ENCODE measurements around the gene WDPCP.

DNA sequence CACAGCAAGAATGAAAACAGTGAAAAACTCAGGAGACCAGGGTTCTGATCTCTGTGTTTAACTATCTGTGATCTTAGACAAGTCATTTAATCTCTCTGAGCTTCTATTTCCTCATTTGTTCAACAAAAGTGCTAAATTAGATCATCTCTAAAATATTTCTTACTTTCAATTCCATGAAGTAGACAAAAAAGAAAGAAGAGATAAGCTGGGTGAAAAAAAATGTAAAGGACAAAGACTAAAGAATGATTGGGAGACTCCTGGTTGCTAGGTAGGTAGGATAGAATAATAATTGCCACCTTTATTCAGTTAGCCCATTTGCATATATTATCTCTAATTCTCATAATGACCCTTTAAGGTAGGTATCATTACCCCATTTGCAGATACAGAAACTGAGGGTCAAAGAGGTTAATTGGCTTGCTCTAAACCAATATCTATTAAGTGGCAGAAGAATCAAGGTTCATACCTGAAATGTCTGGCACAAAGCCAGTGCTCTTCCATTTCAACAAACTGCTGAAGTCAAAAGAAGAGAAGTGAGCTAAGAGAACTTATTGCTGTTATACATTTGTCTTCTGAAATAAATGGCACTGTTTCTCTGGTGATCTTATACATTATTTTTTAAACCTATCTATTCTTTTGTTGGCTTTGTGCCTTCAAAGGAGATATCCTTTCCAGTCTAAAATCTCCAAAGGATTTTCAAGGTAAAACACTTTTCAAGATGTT, 395.9 kb downstream of the WDPCP start:
- no peak for TF ChIP-seq CTCF (IDR thresholded peaks at IDR 0.05)
- TF ChIP-seq ZFX (IDR thresholded peaks at IDR 0.05; ENCODE audit: borderline replicate concordance) = no peak

Data from 22Rv1 (cell line).